Stimulated activated CD4-positive, alpha-beta T cell treated with anti-CD3 and anti-CD28 coated beads, Interleukin-12 subunit alpha, Interleukin-12 subunit beta, amount 100 ng/mL, for 4 hours (primary cell): ENCODE measurements around the gene LVRN.
"Not testable (repeated sequence)": the region's sequence is repeated elsewhere in the genome, so short reads cannot be mapped to it uniquely, and the experiment has no call there.

Experiments
- DNase-seq: peaks from one replicate; pipeline ENCODE4 v3.0.0-alpha.2; 2020

LVRN gene

DNA sequence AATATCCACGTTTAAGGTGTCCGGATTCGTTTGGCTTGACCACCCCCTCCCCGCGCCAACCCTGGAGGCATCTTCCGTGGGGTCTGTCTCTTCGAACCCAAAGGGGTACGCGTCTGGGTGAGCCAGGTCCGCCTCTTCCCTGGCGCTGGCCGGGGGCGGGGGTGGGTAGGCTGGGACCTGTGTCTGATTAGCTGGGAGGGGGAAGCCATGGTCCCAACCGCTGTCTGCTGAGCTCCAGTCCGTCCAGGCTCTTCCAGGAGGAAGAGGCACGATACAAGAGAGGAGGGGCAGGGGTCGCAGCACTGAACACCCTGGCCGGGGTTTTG, at the start of gene LVRN:
Gene LVRN, plus strand, starts transcription at position 237 of the 326 bp plus-strand sequence. CDS start 143 bp downstream, outside the sequence.
- no peak for DNase-seq

GRCh38 chr5:115913623-115914400, 48.5 kb upstream of the LVRN start:
- DNase-seq = not testable (repeated sequence)

DNA sequence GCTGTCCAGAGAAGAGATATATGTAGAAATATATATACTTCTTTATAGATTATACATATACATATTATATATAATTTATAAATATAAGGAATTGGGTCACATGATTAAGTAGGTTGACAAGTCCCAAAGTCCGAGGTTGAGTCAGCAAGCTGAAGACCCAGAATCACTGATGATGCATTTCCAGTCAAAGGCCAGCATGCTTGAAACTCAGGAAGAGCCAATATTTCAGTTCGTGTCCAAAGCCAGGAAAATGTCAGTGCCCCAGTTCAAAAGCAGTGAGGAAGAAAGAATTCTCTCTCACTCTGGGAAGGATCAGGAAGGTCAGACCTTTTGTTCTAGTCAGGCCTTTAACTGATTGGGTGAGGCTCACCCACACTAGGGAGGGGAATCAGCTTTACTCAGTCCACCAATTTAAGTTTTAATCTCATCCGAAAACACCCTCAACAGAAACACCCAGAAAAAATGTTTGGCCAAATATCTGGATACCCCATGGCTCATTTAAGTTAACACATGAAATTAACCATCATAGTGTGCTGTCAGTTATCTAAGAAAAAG, 42.0 kb upstream of the LVRN start:
- no peak for DNase-seq

GRCh38 chr5:115928578-115929407, 33.5 kb upstream of the LVRN start:
- not testable (repeated sequence) for DNase-seq

DNA sequence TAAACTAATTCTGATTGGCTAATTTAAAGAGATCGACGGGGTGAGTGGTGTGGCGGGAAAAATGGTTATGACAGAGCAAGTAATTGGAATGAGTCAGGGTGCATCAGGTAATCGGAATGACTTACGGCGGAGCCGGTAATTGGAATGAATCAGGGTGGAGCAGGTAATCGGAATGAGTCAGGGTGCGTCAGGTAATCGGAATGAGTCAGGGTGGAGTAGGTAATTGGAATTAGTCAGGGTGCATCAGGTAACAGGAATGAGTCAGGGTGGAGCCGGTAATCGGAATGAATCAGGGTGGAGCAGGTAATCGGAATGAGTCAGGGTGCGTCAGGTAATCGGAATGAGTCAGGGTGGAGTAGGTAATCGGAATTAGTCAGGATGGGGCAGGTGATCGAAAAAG, 32.1 kb upstream of the LVRN start:
- DNase-seq = not testable (repeated sequence)

DNA sequence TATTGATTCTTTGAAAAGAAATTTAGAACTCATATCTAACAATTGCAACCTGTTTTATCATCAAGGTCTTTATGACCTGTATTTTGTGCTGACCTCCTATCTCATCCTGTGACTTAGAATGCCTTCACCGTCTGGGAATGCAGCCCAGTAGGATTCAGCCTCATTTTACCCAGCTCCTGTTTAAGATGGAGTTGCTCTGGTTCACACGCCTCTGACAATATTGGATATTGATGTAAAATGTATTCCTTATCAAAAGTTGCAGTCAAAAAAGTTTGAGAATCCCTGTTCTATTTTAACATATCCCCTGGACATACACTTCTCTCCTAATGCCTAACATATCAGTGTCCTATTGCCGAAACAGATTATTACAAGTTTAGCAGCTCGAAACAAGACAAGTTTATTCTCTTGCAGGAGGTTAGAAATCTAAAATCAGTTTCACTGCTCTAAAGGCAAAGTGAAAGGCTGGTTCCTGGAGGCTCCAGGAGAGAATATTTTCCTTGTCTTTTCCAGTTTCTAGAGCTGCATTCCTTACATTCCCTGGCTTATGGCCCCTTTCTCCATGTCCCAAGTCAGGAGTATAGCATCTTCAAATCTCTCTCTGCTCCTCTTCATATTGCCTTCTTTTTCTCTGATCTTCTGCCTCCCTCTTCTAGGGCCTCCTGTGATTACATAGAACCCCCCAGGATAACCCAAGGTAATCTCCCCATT, 31.5 kb upstream of the LVRN start:
- DNase-seq = no peak

- DNase-seq = no peak
Measured at GRCh38 chr5:115932991-115933390, 29.3 kb upstream of the LVRN start.

DNA sequence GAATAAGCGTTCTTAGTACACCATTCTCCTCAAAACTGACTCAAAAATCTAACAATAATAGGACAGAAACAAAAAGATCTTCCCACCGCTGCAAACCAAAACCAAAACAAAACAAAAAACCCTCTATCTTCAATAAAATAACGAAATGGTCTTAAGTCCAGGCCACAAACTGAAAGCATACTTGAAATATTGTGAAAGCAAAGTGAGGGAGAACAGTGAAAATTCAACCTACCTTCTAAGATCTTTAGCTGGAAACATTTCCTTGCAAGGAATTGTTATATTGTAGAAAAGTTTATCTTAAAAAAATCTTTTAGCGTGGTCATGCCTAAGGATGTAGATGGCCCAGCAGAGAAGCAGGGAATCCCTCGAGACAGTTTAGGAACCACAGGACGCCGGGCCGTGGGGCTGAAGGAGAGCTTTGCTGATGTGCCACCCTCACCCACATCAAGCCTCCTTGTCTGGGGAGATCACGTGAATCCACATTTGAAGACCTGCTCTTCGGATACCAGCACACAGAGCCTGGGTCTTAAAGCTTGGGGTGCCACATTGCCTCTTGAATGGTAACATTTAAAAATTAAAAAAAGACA, 27.8 kb upstream of the LVRN start:
- DNase-seq = no peak

- DNase-seq = no peak
Measured at GRCh38 chr5:115936031-115936430, 26.2 kb upstream of the LVRN start.

- DNase-seq = no peak
Measured at GRCh38 chr5:115939059-115939458, 23.2 kb upstream of the LVRN start.

- no peak for DNase-seq
Measured at GRCh38 chr5:115940080-115940810, 22.0 kb upstream of the LVRN start.

DNA sequence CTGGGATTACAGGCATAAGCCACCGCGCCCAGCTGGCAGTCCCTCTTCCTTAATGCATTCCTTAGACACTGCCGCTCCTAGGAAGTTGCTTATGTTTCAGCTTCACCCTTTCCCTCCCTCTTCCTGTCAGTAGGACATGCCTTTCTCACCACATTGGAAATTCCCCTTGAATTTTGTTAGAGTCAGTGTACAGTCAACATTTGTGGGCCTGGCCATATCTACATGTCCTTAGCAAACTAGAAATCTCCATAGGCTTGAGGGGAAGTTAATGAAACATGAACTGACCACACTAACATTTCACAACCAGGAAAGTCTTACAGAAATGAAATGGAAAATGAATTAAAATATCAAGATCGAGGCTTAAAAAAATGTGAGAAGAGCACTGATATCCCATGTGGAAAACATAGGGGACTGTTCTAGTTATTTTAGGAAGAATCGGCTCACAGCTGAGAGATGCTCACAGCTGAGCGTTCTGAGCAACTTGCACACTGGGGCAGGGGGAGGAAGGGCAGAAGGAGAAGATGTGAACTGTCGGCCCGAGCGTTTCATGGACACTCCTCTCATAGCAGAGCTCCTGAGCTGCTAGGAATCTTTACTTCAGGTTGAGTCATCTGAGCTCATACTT, 21.1 kb upstream of the LVRN start:
- no peak for DNase-seq

GRCh38 chr5:115944501-115944900, 17.8 kb upstream of the LVRN start:
- no peak for DNase-seq

GRCh38 chr5:115946655-115947054, 15.6 kb upstream of the LVRN start:
- no peak for DNase-seq

- DNase-seq = no peak
Measured at GRCh38 chr5:115947260-115947659, 15.0 kb upstream of the LVRN start.

- no peak for DNase-seq
Measured at GRCh38 chr5:115948091-115948534, 14.2 kb upstream of the LVRN start.

DNA sequence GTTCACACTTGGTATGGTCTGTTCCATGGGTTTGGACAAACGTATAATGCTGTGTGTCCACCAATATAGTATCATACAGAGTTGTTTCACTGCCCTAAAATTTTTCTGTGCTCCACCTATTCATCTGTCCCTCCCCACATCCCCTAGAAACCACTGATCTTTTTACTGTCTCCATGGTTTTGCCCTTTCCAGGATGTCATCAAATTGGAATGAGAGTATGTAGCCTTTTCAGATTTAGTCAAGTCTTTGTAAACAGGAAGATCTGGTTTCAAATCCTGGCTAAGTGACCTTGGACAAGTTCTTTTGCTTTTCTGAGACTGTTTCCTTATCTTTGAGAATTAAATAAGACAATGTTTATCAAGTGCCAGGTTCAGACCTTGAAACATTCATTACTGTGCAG, 13.2 kb upstream of the LVRN start:
- DNase-seq = no peak

DNA sequence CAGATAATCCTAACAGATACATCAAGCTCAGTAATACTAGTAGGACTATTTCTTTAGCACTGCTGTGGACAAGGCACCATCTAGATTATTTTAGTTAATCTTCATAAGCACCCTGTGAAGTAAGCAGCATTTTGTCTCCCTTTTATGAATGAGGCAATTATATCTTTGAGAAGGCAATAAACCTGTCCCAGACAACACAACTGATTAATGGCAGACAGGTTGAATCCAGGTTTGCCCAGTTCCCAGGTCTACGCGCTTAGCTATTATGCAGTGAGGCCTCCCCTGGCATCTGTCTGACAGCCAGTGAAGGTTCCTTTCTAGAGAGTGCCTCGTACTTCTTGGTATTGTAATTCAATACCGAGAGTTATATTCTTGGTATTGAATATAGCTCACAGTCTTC, 9.7 kb upstream of the LVRN start:
- DNase-seq = no peak

- no peak for DNase-seq
Measured at GRCh38 chr5:115954144-115954543, 8.1 kb upstream of the LVRN start.

- no peak for DNase-seq
Measured at GRCh38 chr5:115956957-115957356, 5.3 kb upstream of the LVRN start.

- no peak for DNase-seq
Measured at GRCh38 chr5:115961381-115962238, 665 bp upstream of the LVRN start.
